ENCODE data around the gene ZNF106.
A peak's percentile ranks its signal among the peaks of the same experiment; 100 is the strongest.

ZNF106 gene

DNA sequence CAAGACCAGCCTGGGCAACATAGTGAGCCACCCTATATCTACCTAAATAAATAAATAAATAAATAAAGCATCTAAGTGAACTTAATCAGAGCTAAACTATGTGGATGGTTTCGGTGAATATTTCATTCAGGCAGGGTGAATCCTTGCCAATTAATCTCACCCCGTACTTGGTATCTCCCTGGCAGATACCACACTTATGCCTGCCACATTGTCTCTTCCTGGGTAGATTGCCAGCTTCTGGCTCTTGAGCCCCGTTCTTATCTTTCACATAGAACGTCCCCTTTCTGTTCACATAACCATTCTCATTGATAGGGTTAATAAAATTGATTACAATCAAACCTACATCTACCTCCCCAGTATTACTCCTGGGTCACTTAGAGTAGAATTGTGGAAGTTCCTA lies 11.5 kb upstream of the ZNF106 start:
- Histone ChIP-seq H3K27me3 (no peaks in the 10 kb centered on the region), H3K9me3 (no peaks in the 10 kb centered on the region), H3K4me1 (ENCODE audit: control insufficient read depth in 1 of 2, insufficient read depth in 1 of 2, low read depth in 1 of 2, low read length in 1 of 2) (peaks cover 35 to 49% of the 10 kb centered on the region in 2 experiments), H3K36me3 (peaks cover 12% of the 10 kb centered on the region), H3K4me3 (ENCODE audit: low read depth in 1 of 2, low read length in 1 of 2) (no peak overlapping the region), H3K27ac (peak overlapping the region; percentile 78)
- TF ChIP-seq, protein P1, sequence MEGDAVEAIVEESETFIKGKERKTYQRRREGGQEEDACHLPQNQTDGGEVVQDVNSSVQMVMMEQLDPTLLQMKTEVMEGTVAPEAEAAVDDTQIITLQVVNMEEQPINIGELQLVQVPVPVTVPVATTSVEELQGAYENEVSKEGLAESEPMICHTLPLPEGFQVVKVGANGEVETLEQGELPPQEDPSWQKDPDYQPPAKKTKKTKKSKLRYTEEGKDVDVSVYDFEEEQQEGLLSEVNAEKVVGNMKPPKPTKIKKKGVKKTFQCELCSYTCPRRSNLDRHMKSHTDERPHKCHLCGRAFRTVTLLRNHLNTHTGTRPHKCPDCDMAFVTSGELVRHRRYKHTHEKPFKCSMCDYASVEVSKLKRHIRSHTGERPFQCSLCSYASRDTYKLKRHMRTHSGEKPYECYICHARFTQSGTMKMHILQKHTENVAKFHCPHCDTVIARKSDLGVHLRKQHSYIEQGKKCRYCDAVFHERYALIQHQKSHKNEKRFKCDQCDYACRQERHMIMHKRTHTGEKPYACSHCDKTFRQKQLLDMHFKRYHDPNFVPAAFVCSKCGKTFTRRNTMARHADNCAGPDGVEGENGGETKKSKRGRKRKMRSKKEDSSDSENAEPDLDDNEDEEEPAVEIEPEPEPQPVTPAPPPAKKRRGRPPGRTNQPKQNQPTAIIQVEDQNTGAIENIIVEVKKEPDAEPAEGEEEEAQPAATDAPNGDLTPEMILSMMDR (IDR thresholded peaks at IDR 0.05): no peak

DNA sequence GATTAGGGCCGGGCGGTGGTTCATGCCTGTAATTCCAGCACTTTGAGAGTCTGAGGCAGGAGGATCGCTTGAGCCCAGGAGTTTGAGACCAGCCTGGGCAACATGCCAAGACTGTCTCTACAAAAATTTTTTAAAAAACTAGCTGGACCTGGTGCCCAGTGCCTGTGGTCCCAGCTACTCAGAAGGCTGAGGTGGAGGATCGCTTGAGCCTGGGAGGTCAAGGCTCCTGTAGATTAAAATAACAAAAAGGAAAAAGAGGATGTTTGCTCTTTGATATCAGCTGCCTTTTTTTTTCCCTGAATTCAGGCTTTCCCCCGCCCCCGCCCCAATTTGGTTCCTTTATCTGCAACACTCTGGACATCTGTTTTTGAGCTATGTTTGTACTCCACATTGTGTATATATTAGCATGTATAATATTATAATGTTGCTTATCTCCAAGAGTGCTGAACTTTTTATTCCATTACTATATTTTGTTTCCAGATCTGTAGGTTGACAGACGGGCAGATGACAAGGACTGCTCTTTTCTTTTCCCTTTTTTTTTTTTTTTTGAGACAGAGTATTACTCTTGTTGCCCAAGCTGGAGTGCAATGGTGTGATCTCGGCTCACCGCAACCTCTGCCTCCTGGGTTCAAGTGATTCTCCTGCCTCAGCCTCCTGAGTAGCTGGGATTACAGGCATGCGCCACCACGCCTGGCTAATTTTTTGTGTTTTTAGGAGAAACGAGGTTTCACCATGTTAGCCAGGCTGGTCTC lies 9.1 kb upstream of the ZNF106 start:
- peaks cover 5% of the 10 kb centered on the region for H3K36me3 ChIP-seq
- peaks cover 54 to 66% of the 10 kb centered on the region in 2 experiments for H3K4me1 ChIP-seq (ENCODE audit: control insufficient read depth in 1 of 2, insufficient read depth in 1 of 2, low read depth in 1 of 2, low read length in 1 of 2)
- no peaks in the 10 kb centered on the region for H3K9me3 ChIP-seq
- TF ChIP-seq, protein P1 (IDR thresholded peaks at IDR 0.05): no peak
- H3K27ac ChIP-seq: peak overlapping the region; percentile 59
- H3K27me3 ChIP-seq: no peaks in the 10 kb centered on the region
- no peak overlapping the region for H3K4me3 ChIP-seq (ENCODE audit: low read depth in 1 of 2, low read length in 1 of 2)

DNA sequence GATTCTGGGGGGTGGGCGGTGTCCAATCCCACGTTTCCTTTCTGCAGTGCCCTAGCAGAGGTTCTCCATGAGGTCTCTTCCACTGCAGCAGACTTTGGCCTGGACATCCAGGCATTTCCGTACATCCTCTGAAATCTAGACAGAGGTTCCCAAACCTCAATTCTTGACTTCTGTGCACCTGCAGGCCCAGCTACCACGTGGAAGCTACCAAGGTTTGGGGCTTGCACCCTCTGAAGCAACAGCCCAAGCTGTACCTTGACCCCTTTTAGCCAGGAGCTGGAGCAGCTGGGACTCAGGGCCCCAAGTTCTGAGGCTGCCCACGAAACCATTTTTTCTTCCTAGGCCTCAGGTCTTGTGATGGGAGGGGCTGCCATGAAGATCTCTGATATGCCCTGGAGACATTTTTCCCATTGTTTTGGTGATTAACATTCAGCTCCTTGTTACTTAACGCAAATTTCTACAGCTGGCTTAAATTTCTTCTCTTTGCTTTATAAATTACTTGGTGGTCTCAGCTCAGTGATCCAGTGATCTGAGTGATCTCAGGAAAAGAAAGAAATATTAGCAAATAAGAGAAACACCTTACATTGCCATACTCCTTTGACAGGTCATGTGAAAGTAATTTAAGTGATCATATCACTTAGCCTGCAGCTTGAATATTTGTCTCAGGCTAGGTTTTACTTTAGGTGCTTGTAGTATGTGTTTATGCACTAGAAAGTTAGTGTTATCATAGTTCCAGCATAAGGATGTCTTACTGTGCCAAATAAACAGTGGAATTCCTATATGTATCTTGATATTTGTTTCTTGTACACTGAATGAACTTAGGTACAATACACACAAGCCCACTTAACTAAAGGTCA lies 7.5 kb upstream of the ZNF106 start:
- no peak overlapping the region for H3K4me3 ChIP-seq (ENCODE audit: low read depth in 1 of 2, low read length in 1 of 2)
- TF ChIP-seq, protein P1 (IDR thresholded peaks at IDR 0.05): no peak
- peak overlapping the region; percentile 44 for H3K27ac ChIP-seq
- peaks cover 62 to 76% of the 10 kb centered on the region in 2 experiments for H3K4me1 ChIP-seq (ENCODE audit: control insufficient read depth in 1 of 2, insufficient read depth in 1 of 2, low read depth in 1 of 2, low read length in 1 of 2)
- H3K36me3 ChIP-seq: peaks cover 5% of the 10 kb centered on the region
- no peaks in the 10 kb centered on the region for H3K9me3 ChIP-seq
- no peaks in the 10 kb centered on the region for H3K27me3 ChIP-seq

DNA sequence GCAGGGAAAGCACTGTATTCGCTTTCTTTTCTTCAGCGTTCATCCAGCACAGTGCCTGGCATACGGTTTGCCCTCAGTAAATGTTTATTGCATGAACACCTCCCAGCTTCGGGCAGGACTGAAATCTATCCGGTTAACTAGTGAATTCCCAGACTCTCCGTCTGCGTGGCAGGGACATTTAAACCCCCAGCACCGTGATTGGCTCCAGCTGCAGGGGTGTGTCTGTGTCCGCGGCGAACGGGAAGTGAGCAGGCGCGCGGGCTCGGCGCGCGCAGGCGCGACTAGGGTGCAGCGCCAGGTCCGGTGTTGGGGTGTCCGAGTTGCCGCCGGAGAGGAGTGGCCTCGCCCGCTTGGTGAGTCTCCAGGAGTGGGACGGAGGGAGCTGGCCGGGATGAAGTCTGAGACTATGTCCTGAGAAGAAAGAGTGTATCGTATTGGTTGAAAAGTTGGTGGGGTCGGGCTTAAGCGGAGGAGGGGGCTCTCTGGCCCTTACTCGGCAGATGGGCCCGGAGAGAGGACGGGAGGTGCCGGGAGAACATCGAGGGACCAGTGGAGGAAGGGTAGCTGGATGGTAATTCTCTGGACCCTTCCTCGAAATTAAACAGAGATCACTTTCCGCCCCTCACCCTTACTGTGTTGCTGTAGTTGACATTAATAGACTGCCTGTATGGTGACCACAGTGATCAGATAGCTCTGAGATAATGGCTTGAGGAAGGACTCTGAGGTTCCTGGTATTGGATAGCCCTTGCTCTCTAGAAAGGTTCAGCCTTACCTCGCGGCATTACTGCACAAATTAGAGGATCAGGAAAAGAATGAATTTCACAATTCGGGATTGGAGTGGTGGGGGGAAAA lies 4.6 kb upstream of the ZNF106 start, which contains the start of gene SNAP23:
TSS of gene SNAP23 (plus strand) at position 274 of the 852 bp plus-strand sequence. CDS start 16,213 bp downstream, outside the sequence.
- Histone ChIP-seq H3K27me3 (no peaks in the 10 kb centered on the region), H3K4me3 (ENCODE audit: low read depth in 1 of 2, low read length in 1 of 2) (peak within 1 kb of the TSS; percentile 76 to 83), H3K4me1 (ENCODE audit: control insufficient read depth in 1 of 2, insufficient read depth in 1 of 2, low read depth in 1 of 2, low read length in 1 of 2) (peaks cover 70 to 82% of the 10 kb centered on the region in 2 experiments), H3K9me3 (no peaks in the 10 kb centered on the region), H3K27ac (peak within 1 kb of the TSS; percentile 92), H3K36me3 (peaks cover 5% of the 10 kb centered on the region)
- TF ChIP-seq, protein P1 (IDR thresholded peaks at IDR 0.05): no peak

DNA sequence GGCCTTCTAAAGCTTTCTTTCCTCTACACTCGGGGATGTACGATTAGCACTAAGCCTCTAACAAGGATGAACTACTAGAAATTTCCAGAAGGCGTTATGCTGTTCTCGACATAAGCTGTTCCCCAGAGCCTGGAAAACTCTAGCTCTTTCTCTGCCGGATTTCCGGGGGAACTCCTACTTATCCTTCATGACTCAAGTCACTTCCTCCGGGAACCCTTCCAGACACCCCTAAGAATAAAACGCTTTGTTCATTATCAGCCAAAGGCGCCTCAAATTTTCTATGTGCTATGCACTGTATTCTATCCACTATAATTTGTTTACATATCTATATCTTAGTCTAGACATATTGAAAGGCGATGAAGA lies 4.0 kb upstream of the ZNF106 start:
- H3K4me1 ChIP-seq (ENCODE audit: control insufficient read depth in 1 of 2, insufficient read depth in 1 of 2, low read depth in 1 of 2, low read length in 1 of 2): peaks cover 70 to 79% of the 10 kb centered on the region in 2 experiments
- H3K36me3 ChIP-seq: peaks cover 5% of the 10 kb centered on the region
- TF ChIP-seq, protein P1 (IDR thresholded peaks at IDR 0.05): no peak

More for the DNA sequence above, 4.0 kb upstream of the ZNF106 start:
- Histone ChIP-seq H3K27me3 (no peaks in the 10 kb centered on the region), H3K9me3 (no peaks in the 10 kb centered on the region), H3K27ac (peak overlapping the region; percentile 92), H3K4me3 (ENCODE audit: low read depth in 1 of 2, low read length in 1 of 2) (peak overlapping the region; percentile 76 to 83)

Measured in neutrophil (primary cell).